Colonic mucosa (tissue), 4 donors: Measurements from ENCODE around the gene FARP1. TPM values are rescaled to one million over a fixed set of nuclear protein-coding genes. Genes with fewer than 3 reads are reported as not detected.

Experiments used
- DNase-seq: peaks from one replicate; pipeline ENCODE4 v3.0.0-alpha.2; 2020
- H3K27ac ChIP-seq: fragments of 200-600 bp; one replicate; pipeline ENCODE4 v1.8.0; 2021
- H3K27me3 ChIP-seq: fragments of 200-600 bp; one replicate; pipeline ENCODE4 v1.8.0; 2021
- H3K36me3 ChIP-seq: fragments of 200-600 bp; one replicate; pipeline ENCODE4 v1.8.0; 2021
- H3K4me1 ChIP-seq: fragments of 200-600 bp; one replicate; pipeline ENCODE4 v1.8.0; 2021; ENCODE audit warnings: mild to moderate bottlenecking
- H3K4me3 ChIP-seq: fragments of 200-600 bp; one replicate; pipeline ENCODE4 v1.8.0; 2021
- H3K9ac ChIP-seq, 2 donors: one replicate each; pipeline ENCODE4 v1.7.0; 2013; ENCODE audit warnings: control low read depth in 2 of 2, low read depth in 2 of 2, low read length in 2 of 2
- H3K9me3 ChIP-seq: fragments of 200-600 bp; one replicate; pipeline ENCODE4 v1.8.0; 2021
- CTCF ChIP-seq: fragments of 200-600 bp; IDR thresholded peaks from one replicate; pipeline ENCODE4 v1.8.0; 2022; ENCODE audit warnings: antibody characterized with exemption, mild to moderate bottlenecking
- intact Hi-C: fragments of 100-400 bp; cut with DNase I; formaldehyde crosslinking; loops from one replicate; pipeline ENCODE4 v1.14.1; 2022
- total RNA-seq, 2 donors: library from RNA; stranded (reverse); fragmentation: NEBNext Ultra II Directional in 1 of 2; extraction: Animal tissue kit (Norgen Biotek cat#: 25700) in 1 of 2; gene quantifications; one replicate each; pipeline ENCODE4 v1.2.1, GENCODE V29; 2021
- donor health status: healthy.
- donor health status: DM: no; HTN: no; CAD: no.
- donor health status: DM: no; HTN: no; CAD: no.

Gene FARP1
- total RNA-seq, 2 donors from 2014 or later, result 39.1 to 53.5 TPM

GRCh38 chr13:98489446-98490194 lies 346.7 kb downstream of the FARP1 start:
- DNase-seq, result no peak
- no peak overlapping the region for H3K27ac ChIP-seq
- H3K9me3 ChIP-seq, result no peaks in the 10 kb centered on the region
- intact Hi-C loops, result no loop called here
- H3K9ac ChIP-seq, result no peak overlapping the region
- H3K4me3 ChIP-seq, result no peak overlapping the region
- H3K27me3 ChIP-seq, result no peaks in the 10 kb centered on the region
- TF ChIP-seq CTCF, result no peak
- peaks cover 10% of the 10 kb centered on the region for H3K4me1 ChIP-seq
- no peaks in the 10 kb centered on the region for H3K36me3 ChIP-seq

DNA sequence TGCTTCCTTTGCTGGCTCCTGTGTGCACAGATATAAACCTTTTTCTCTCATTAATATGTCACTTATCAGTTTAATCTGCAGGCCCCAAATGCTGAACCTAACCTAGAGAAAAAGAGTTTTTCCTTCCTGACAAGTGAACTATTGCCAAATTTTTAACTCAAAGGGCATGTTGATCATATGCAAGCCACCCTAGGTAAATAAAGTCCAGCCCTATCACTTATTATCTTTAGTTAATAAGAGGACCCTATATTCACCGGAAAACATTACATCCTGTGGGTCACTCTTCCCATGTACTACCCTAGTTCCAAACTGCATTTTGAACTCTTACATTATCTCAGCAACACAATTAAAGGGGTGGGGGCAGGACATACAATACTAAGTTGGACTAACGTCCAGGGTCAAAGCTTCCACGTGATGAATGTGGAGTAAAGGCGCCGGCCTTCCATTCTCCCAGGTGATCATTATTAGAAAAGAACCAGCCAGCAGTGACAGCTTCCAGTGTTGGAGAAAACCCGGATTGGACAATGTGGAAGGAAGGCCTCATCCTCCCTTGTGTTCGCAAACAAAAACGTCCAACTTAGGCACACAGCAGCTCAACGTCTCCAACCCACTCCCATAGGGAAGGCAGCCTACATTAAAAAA lies 347.4 kb downstream of the FARP1 start:
- no peak for DNase-seq

GRCh38 chr13:98490866-98491265 lies 348.0 kb downstream of the FARP1 start:
- H3K36me3 ChIP-seq, result no peaks in the 10 kb centered on the region
- H3K27me3 ChIP-seq, result no peaks in the 10 kb centered on the region
- peak overlapping the region; percentile 1 for H3K27ac ChIP-seq
- TF ChIP-seq CTCF, result no peak
- H3K9ac ChIP-seq, result no peak overlapping the region
- H3K9me3 ChIP-seq, result no peaks in the 10 kb centered on the region
- H3K4me1 ChIP-seq, result no peaks in the 10 kb centered on the region
- H3K4me3 ChIP-seq, result no peak overlapping the region
- intact Hi-C loops, result no loop called here
- DNase-seq, result no peak

More for the DNA sequence above, 347.4 kb downstream of the FARP1 start:
- Histone ChIP-seq H3K9me3 (no peaks in the 10 kb centered on the region), H3K27me3 (no peaks in the 10 kb centered on the region), H3K4me1 (peaks cover 5% of the 10 kb centered on the region), H3K4me3 (no peak overlapping the region), H3K27ac (peak overlapping the region; percentile 1), H3K36me3 (no peaks in the 10 kb centered on the region), H3K9ac (no peak overlapping the region)
- TF ChIP-seq CTCF, result no peak
- intact Hi-C loops, result no loop called here

DNA sequence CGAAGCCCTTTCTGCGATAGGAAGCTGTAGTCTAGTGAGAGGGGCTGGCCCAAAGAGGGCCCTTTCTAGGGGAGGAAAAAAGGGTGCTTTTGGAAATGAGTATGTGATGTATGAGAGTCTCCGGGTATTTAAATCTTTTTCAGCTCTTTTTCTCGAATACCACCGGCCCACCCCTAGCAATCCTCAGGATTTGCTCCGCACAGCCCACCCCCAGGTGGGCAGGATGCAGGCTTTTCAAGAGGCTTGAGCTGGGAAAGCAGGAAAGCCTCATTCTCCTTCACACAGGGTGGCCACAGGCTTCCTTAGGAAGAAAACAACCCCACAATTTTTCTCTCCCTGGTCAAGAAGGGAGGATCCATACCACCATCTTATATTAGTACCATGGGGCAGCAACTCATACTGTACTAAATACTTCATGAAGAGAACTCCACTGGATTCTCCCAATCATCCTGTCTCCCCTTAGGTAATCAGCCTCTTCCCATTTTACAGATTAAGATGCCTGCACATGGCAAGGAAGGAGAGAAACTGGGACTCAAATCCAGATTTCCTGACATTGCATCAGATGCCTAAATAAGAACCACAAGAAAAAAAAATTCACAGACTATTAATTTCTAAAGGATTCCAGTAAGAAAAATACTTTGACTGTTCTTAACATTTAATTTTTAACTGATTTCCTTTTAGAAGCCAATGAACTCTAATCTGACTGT lies 349.6 kb downstream of the FARP1 start:
- TF ChIP-seq CTCF, result no peak
- Histone ChIP-seq H3K36me3 (no peaks in the 10 kb centered on the region), H3K9ac (no peak overlapping the region), H3K4me1 (no peaks in the 10 kb centered on the region), H3K27ac (no peak overlapping the region), H3K27me3 (no peaks in the 10 kb centered on the region), H3K9me3 (no peaks in the 10 kb centered on the region), H3K4me3 (no peak overlapping the region)
- intact Hi-C loops, result no loop called here
- DNase-seq, result no peak

DNA sequence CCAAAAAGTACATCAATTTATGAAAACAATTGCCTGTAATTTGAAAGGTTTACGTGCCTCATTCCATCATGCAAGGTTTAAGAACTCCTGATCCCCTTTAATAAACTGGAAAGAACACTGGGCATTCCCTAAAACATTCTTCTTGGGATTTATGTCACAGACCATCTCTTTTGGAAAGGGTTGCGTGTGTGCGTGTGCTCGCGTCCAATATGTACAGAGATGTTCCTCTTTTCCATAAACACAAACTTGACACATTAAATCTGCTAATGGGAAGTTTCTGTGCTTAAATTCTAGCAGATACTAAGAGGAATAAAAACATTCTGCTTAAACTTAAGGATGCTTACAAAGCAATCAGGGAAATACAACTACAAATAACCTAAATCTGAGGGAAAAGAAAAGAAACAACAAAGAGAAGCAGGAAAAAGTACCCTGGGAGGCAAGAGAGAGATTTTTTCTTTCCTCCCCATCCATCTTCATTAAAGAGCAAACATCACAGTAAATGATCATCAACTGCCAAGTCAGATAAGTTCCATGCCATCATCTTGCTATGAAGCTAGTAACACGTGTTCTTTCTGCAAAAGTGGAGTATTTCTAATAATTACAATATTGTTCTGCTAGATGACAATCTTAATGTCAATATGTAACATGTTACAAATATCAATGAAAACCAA lies 350.3 kb downstream of the FARP1 start:
- TF ChIP-seq CTCF, result no peak
- Histone ChIP-seq H3K4me1 (no peaks in the 10 kb centered on the region), H3K9ac (no peak overlapping the region), H3K9me3 (no peaks in the 10 kb centered on the region), H3K4me3 (no peak overlapping the region), H3K36me3 (no peaks in the 10 kb centered on the region), H3K27me3 (no peaks in the 10 kb centered on the region), H3K27ac (no peak overlapping the region)
- intact Hi-C loops, result no loop called here
- DNase-seq, result no peak
